Measurements from ENCODE around the gene RALGPS2. TPM values are rescaled to one million over a fixed set of nuclear protein-coding genes. Genes with fewer than 3 reads are reported as not detected.

Gene RALGPS2
- total RNA-seq, 2 experiments from 2014 or later, result 4.8 to 5.5 TPM

DNA sequence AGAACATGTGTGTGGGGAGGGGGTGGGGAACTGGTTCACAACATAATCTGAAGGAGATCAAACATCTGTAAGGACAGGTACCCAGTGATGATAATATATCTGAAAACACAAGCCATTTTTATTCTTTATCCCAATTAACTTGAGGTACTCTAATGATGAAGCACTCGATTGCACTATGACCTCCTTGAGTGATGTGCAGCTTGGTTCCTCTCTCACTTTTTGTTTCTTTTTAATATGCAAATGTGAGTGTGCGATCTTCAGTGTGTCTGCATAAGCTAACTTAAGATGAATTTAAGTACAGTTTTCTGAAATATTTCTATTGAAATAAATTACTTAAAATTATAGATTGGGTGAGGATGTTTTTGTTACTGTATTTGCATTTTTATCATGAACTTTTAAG lies 196.5 kb downstream of the RALGPS2 start:
- Mint-ChIP-seq H3K4me1 (no peaks in the 10 kb centered on the region), H3K4me3 (no peak overlapping the region), H3K27ac (no peak overlapping the region), H3K36me3 (ENCODE audit: low read depth) (peaks cover 8% of the 10 kb centered on the region), H3K27me3 (no peaks in the 10 kb centered on the region), H3K9me3 (ENCODE audit: low read depth) (peaks cover 13% of the 10 kb centered on the region)
- no peak for ATAC-seq
- ChIA-PET CTCF (no interaction called here), POLR2A (no interaction called here)
- intact Hi-C loops (cut with DNase I, micrococcal nuclease), result no loop called here
- DNase-seq, result no peak

DNA sequence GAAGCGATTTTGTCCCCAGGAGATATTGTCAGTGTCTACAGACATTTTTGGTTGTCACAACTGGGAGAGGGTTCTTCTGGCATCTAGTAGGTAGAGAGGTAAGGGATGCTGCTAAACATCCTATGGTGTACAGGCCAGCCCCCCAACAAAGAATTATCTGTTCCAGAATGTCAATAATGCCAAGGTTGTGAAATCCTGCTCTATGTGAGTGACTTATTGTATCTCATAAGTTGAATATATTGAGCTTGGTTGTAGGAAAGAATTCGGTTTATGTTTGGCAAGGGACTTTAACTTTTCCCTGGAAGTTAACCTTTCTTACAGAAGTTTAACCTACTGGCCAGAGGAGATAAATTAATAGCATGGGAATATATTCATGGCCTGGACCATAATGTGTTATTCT lies 198.5 kb downstream of the RALGPS2 start:
- ChIA-PET POLR2A (no interaction called here), CTCF (interaction anchor here (1.2 kb wide), 1 partner anchor 9 kb away, joined by 3 read pairs; no protein-coding TSS in a partner anchor)
- intact Hi-C loops (cut with DNase I, micrococcal nuclease), result no loop called here
- no peak for DNase-seq
- Mint-ChIP-seq H3K9me3 (ENCODE audit: low read depth) (peaks cover 13% of the 10 kb centered on the region), H3K4me3 (no peak overlapping the region), H3K27ac (no peak overlapping the region), H3K4me1 (no peaks in the 10 kb centered on the region), H3K27me3 (no peaks in the 10 kb centered on the region), H3K36me3 (ENCODE audit: low read depth) (peaks cover 4% of the 10 kb centered on the region)
- ATAC-seq, result no peak

DNA sequence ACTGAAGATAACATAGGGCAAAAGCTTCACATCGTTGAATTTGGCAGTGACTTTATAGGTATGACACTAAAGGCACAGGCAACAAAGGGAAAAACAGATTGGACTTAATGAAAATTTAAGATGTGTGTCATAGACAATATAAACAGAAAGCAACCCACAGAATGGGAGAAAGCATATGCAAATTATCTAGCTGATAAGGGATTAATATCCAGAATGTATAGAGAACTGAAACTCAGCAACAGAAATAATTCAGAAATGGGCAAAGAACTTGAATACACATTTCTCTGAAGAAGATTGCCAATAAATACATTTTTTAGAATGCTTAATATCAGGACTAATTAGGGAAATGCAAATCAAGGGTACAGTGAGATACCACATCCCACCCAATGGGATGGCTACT lies 201.0 kb downstream of the RALGPS2 start:
- H3K4me3 Mint-ChIP-seq, result no peak overlapping the region
- ChIA-PET CTCF (interaction anchor here (1.0 kb wide), 1 partner anchor 77 kb away, joined by 4 read pairs; no protein-coding TSS in a partner anchor), POLR2A (no interaction called here)
- peaks cover 4% of the 10 kb centered on the region for H3K36me3 Mint-ChIP-seq (ENCODE audit: low read depth)
- H3K4me1 Mint-ChIP-seq, result peaks cover 3% of the 10 kb centered on the region
- DNase-seq (no peak), ATAC-seq (no peak)
- intact Hi-C loops (cut with DNase I, micrococcal nuclease), result no loop called here
- no peaks in the 10 kb centered on the region for H3K27me3 Mint-ChIP-seq
- H3K9me3 Mint-ChIP-seq (ENCODE audit: low read depth), result peaks cover 13% of the 10 kb centered on the region
- H3K27ac Mint-ChIP-seq, result no peak overlapping the region

DNA sequence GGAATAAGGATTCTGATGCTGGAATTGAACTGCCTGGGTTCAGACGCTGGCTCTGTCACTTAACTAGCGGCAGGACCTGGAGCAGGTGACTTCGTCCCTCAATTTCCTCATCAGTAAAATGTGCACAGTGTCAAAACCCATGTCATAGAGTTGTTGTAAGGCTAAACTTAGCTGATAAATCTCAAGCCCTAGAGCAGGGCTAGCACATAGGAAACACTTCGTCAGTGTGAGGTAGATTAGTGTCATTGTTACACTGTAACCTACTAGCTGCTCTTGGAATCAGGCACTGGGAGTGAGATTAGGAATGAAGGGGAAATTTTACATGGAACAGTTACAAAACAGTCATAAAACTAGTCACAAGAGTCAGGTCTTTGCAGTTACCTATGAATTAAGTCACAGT lies 202.0 kb downstream of the RALGPS2 start:
- peaks cover 3% of the 10 kb centered on the region for H3K4me1 Mint-ChIP-seq
- POLR2A ChIA-PET, result no interaction called here
- peaks cover 13% of the 10 kb centered on the region for H3K9me3 Mint-ChIP-seq (ENCODE audit: low read depth)
- H3K36me3 Mint-ChIP-seq (ENCODE audit: low read depth), result peaks cover 4% of the 10 kb centered on the region
- no peak overlapping the region for H3K4me3 Mint-ChIP-seq
- DNase-seq, result no peak
- no peak for ATAC-seq
- CTCF ChIA-PET, result interaction anchor here (1.0 kb wide), 1 partner anchor 76 kb away, joined by 4 read pairs; no protein-coding TSS in a partner anchor
- H3K27me3 Mint-ChIP-seq, result no peaks in the 10 kb centered on the region
- intact Hi-C loops (cut with DNase I, micrococcal nuclease), result no loop called here
- no peak overlapping the region for H3K27ac Mint-ChIP-seq

DNA sequence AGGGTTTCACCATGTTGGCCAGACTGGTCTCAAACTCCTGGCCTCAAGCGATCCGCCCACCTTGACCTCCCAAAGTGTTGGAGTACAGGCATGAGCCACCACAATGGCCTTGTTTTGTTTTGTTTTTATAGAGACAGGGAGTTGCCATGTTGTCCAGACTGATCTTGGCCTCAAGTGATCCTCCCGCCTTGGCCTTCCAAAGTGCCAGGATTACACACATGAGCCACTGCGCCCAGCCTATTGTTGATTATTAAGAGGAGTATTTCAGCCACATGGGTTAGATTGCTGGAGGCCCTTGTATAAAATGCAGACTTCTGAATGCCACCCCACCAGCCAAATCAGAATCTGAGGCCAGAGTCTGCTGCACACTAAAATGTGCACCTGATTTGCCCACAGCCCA lies 203.0 kb downstream of the RALGPS2 start:
- DNase-seq, result no peak
- peaks cover 4% of the 10 kb centered on the region for H3K36me3 Mint-ChIP-seq (ENCODE audit: low read depth)
- peaks cover 3% of the 10 kb centered on the region for H3K4me1 Mint-ChIP-seq
- peaks cover 13% of the 10 kb centered on the region for H3K9me3 Mint-ChIP-seq (ENCODE audit: low read depth)
- ChIA-PET CTCF (no interaction called here), POLR2A (no interaction called here)
- intact Hi-C loops (cut with DNase I, micrococcal nuclease), result no loop called here
- H3K4me3 Mint-ChIP-seq, result no peak overlapping the region
- no peak overlapping the region for H3K27ac Mint-ChIP-seq
- ATAC-seq, result no peak
- no peaks in the 10 kb centered on the region for H3K27me3 Mint-ChIP-seq

DNA sequence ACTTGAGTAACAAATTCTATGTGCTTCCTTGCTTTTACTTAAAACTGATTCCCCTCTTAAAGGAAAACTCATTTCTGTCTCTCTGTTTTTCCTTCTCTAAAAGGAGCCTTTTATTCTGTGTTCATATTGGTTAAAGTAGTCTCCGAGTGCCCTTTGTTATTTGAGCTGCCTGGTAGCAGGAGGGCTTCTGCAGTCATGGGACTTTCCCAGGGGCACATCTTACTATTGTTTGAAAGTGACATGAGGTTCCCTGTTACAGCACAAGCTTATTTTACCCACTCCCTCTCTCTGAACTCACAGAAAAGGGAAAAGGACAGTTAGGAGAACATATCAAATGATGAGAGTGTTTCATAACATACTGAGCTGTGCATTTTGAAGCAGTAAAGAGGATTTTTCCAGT lies 203.9 kb downstream of the RALGPS2 start:
- no peak for ATAC-seq
- Mint-ChIP-seq H3K9me3 (ENCODE audit: low read depth) (peaks cover 10% of the 10 kb centered on the region), H3K27ac (no peak overlapping the region), H3K36me3 (ENCODE audit: low read depth) (peaks cover 4% of the 10 kb centered on the region), H3K4me3 (no peak overlapping the region), H3K4me1 (peaks cover 3% of the 10 kb centered on the region), H3K27me3 (no peaks in the 10 kb centered on the region)
- intact Hi-C loops (cut with DNase I, micrococcal nuclease), result no loop called here
- CTCF ChIA-PET, result interaction anchor here (0.7 kb wide), 1 partner anchor 1091 kb away, joined by 3 read pairs; no protein-coding TSS in a partner anchor
- POLR2A ChIA-PET, result no interaction called here
- DNase-seq, result no peak

DNA sequence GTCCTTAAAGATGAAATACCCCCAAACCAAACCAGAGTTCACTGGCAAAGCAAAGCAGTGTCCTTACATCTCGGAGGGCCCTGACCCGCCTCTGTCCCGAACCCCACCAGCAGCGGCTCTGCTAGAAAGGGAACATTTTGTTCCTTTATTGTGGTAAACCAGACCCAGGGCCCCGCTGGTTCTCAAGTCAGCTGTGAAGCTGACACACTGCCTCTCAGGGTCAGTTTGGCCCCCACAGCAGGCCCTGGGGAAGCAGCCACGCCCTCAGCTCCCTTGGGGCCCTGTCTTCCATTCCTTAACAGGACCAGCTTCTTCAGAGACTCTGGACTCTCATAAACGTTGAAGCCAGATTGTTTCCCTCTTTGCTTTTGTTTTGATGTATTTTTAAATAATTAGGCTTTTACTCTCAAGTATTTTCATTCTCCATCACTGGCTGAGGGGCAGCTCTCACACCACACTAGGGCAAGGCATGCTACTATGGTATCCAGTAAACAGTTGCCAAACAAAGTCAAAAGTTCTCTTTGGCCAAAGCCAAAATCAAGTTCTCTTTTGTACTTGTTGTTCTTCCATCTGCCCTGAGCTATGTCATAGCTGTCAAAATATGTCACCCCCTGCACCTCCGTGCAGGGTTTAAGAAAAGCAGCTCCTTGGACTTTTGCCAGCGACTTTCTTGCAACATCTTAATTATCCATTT lies 207.0 kb downstream of the RALGPS2 start:
- intact Hi-C loops (cut with DNase I, micrococcal nuclease), result no loop called here
- DNase-seq (no peak), ATAC-seq (no peak)
- H3K36me3 Mint-ChIP-seq (ENCODE audit: low read depth), result no peaks in the 10 kb centered on the region
- no peaks in the 10 kb centered on the region for H3K27me3 Mint-ChIP-seq
- H3K4me3 Mint-ChIP-seq, result no peak overlapping the region
- CTCF ChIA-PET, result interaction anchor here (0.7 to 1.0 kb wide), 3 partner anchors 8 to 164 kb away, joined by 3 to 4 read pairs (median 3); no protein-coding TSS in a partner anchor
- POLR2A ChIA-PET, result no interaction called here
- no peak overlapping the region for H3K27ac Mint-ChIP-seq
- peaks cover 3% of the 10 kb centered on the region for H3K4me1 Mint-ChIP-seq
- no peaks in the 10 kb centered on the region for H3K9me3 Mint-ChIP-seq (ENCODE audit: low read depth)

DNA sequence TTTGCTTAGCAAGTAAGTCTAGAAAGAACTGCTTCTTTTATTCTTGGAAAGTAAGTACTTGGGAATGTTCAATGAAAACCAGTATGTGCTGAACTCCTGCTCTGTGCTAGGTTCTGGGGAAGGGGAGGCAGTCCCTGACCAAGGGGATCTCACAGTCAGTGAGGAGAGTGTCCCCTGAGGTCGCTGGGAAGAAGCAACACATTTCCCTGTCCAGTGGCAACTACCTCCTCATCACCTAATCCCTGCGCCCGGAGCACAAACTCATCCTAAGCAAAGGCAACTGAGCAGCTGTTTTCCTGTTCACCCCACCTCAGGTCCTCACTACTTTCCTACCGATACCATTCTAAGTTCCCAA lies 207.5 kb downstream of the RALGPS2 start:
- Mint-ChIP-seq H3K4me3 (no peak overlapping the region), H3K27me3 (no peaks in the 10 kb centered on the region), H3K4me1 (peaks cover 3% of the 10 kb centered on the region), H3K27ac (no peak overlapping the region), H3K9me3 (ENCODE audit: low read depth) (no peaks in the 10 kb centered on the region), H3K36me3 (ENCODE audit: low read depth) (no peaks in the 10 kb centered on the region)
- DNase-seq (no peak), ATAC-seq (no peak)
- ChIA-PET POLR2A (no interaction called here), CTCF (interaction anchor here (0.7 to 1.0 kb wide), 4 partner anchors 9 to 165 kb away, joined by 3 to 4 read pairs (median 3); no protein-coding TSS in a partner anchor)
- intact Hi-C loops (cut with DNase I, micrococcal nuclease), result no loop called here

DNA sequence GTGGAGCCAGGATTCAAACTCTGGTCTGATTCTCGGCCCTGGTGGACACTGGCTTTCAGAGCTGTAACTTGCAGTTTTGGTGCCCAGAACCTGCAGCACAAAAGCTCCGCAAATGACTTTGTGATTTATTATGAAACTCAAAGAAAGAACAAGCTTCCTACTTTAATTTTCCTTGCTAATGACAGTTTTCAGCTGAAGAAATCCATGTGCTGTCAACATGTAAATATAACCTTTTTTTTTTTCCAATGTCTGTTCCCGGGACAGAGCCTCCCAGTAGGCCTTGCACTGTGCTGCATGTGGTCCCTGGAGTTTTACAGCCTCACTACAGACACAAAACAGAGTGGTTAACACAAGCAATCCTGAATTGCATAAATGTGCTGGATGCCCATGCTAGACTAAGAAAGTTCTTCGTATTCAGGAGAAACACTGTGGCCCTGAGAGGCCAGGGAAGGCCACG lies 208.1 kb downstream of the RALGPS2 start:
- no peak for ATAC-seq
- H3K9me3 Mint-ChIP-seq (ENCODE audit: low read depth), result no peaks in the 10 kb centered on the region
- no peak overlapping the region for H3K27ac Mint-ChIP-seq
- ChIA-PET CTCF (interaction anchor here (0.7 to 1.0 kb wide), 4 partner anchors 9 to 165 kb away, joined by 3 to 4 read pairs (median 3); no protein-coding TSS in a partner anchor), POLR2A (no interaction called here)
- H3K27me3 Mint-ChIP-seq, result no peaks in the 10 kb centered on the region
- H3K36me3 Mint-ChIP-seq (ENCODE audit: low read depth), result no peaks in the 10 kb centered on the region
- H3K4me3 Mint-ChIP-seq, result no peak overlapping the region
- intact Hi-C loops (cut with DNase I, micrococcal nuclease), result no loop called here
- peaks cover 3% of the 10 kb centered on the region for H3K4me1 Mint-ChIP-seq
- DNase-seq, result no peak

DNA sequence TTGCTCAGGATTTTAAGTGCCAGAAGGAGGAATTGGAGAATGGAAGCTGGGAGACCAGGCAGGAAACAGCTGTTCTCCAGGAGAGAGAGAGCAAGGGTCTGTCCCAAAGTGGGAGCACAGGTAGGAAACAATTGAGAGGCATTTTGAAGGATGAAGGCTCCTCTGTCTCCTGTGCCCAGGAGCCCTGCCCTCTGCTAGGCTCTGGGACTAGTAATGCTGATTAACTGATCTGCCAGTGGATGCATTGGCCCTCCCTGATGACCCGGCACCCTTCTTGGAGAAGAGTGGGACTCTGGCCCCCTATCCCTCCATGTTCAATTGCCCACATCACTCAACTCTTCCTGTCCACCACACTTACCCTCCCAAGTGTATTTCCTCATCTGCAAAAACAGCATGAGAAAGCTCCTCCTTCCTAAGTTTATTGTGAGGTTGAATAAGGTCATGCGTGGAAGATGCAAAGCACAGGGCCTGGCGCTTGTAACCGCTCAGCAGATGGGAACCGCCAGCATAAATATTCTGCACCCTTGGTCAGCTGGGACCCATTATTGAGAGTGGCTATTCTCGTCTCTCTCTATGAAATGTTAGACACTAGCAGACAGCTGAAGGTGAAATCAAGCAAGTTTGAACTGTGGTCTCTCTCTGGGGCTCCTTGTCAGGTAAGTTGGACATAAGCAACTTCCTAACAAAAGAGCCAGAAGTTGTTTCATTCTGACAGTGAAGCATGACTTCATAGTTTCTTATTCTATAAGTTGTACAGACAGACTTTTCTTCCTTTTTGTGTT lies 208.9 kb downstream of the RALGPS2 start:
- intact Hi-C loops (cut with DNase I, micrococcal nuclease), result no loop called here
- Mint-ChIP-seq H3K27ac (no peak overlapping the region), H3K4me3 (no peak overlapping the region), H3K4me1 (peaks cover under 1% of the 10 kb centered on the region), H3K36me3 (ENCODE audit: low read depth) (no peaks in the 10 kb centered on the region), H3K27me3 (no peaks in the 10 kb centered on the region), H3K9me3 (ENCODE audit: low read depth) (no peaks in the 10 kb centered on the region)
- DNase-seq (no peak), ATAC-seq (no peak)
- ChIA-PET CTCF (interaction anchor here (1.0 to 1.1 kb wide), 2 partner anchors 37 to 70 kb away, joined by 3 read pairs; no protein-coding TSS in a partner anchor), POLR2A (no interaction called here)

DNA sequence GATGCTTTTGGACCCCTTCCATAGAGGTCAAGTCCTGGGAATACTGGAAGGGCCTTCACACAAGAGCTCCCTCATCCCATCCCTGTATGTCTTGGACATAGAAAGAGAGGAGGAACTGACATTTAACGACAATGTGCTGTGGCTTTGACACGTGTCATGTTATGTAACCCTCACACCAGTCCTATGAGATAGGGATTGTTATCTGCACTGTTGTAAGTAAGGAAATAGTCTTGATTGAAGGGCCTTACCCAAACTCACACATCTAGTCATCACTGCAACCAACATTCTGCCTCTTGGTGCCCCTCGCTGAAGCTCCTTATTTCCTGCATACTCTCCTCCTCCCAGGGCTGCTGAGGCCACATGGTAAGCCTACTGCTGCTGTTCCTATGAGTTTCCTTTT lies 209.5 kb downstream of the RALGPS2 start:
- H3K27ac Mint-ChIP-seq, result no peak overlapping the region
- no peak overlapping the region for H3K4me3 Mint-ChIP-seq
- H3K36me3 Mint-ChIP-seq (ENCODE audit: low read depth), result no peaks in the 10 kb centered on the region
- H3K9me3 Mint-ChIP-seq (ENCODE audit: low read depth), result no peaks in the 10 kb centered on the region
- ChIA-PET CTCF (interaction anchor here (1.1 kb wide), 1 partner anchor 36 kb away, joined by 3 read pairs; no protein-coding TSS in a partner anchor), POLR2A (no interaction called here)
- no peaks in the 10 kb centered on the region for H3K4me1 Mint-ChIP-seq
- ATAC-seq, result no peak
- no peak for DNase-seq
- no peaks in the 10 kb centered on the region for H3K27me3 Mint-ChIP-seq
- intact Hi-C loops (cut with DNase I, micrococcal nuclease), result no loop called here

DNA sequence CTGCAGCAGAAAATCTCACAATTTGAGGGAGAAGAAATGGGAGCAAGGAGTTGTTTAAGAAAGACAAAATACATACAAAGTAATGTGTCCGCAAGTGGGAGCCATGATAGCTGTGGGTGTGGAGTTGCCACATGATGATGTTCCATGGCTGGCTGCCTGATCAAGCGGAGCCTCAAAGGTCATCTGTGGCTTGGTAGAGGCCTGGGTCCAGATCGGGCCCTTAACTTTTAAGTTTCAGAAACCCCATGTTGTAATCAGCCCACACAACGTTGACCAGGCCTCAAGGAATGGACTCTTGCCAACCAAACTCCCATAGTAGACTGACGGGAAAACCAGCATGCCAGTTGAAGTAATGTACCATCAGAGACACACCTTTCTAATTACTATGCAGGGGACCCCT lies 210.6 kb downstream of the RALGPS2 start:
- no peak for ATAC-seq
- ChIA-PET CTCF (no interaction called here), POLR2A (no interaction called here)
- Mint-ChIP-seq H3K27ac (no peak overlapping the region), H3K4me1 (no peaks in the 10 kb centered on the region), H3K4me3 (no peak overlapping the region), H3K27me3 (no peaks in the 10 kb centered on the region), H3K36me3 (ENCODE audit: low read depth) (no peaks in the 10 kb centered on the region), H3K9me3 (ENCODE audit: low read depth) (no peaks in the 10 kb centered on the region)
- DNase-seq, result no peak
- intact Hi-C loops (cut with DNase I, micrococcal nuclease), result no loop called here

All from activated CD4-positive, alpha-beta T cell treated with anti-CD3 and anti-CD28 coated beads for 36 hours (primary cell).